ENCODE results near the gene FRMD4A.

- TF ChIP-seq NFIC (IDR thresholded peaks at IDR 0.05) (no peak), CEBPB (IDR thresholded peaks at IDR 0.05) (no peak), RAD21 (IDR thresholded peaks at IDR 0.05; ENCODE audit: low read depth) (no peak), EP300 (IDR thresholded peaks at IDR 0.05; ENCODE audit: borderline replicate concordance) (no peak), TCF12 (IDR thresholded peaks at IDR 0.05; ENCODE audit: low read depth) (no peak), YY1 (IDR thresholded peaks at IDR 0.05; ENCODE audit: low read depth) (no peak)
- TF ChIP-seq, protein P1, sequence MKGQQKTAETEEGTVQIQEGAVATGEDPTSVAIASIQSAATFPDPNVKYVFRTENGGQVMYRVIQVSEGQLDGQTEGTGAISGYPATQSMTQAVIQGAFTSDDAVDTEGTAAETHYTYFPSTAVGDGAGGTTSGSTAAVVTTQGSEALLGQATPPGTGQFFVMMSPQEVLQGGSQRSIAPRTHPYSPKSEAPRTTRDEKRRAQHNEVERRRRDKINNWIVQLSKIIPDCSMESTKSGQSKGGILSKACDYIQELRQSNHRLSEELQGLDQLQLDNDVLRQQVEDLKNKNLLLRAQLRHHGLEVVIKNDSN (IDR thresholded peaks at IDR 0.05) = no peak
- TF ChIP-seq, protein P2, sequence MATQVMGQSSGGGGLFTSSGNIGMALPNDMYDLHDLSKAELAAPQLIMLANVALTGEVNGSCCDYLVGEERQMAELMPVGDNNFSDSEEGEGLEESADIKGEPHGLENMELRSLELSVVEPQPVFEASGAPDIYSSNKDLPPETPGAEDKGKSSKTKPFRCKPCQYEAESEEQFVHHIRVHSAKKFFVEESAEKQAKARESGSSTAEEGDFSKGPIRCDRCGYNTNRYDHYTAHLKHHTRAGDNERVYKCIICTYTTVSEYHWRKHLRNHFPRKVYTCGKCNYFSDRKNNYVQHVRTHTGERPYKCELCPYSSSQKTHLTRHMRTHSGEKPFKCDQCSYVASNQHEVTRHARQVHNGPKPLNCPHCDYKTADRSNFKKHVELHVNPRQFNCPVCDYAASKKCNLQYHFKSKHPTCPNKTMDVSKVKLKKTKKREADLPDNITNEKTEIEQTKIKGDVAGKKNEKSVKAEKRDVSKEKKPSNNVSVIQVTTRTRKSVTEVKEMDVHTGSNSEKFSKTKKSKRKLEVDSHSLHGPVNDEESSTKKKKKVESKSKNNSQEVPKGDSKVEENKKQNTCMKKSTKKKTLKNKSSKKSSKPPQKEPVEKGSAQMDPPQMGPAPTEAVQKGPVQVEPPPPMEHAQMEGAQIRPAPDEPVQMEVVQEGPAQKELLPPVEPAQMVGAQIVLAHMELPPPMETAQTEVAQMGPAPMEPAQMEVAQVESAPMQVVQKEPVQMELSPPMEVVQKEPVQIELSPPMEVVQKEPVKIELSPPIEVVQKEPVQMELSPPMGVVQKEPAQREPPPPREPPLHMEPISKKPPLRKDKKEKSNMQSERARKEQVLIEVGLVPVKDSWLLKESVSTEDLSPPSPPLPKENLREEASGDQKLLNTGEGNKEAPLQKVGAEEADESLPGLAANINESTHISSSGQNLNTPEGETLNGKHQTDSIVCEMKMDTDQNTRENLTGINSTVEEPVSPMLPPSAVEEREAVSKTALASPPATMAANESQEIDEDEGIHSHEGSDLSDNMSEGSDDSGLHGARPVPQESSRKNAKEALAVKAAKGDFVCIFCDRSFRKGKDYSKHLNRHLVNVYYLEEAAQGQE (IDR thresholded peaks at IDR 0.05; ENCODE audit: low read depth) = no peak
Observed at GRCh38 chr10:13776861-13777311, 553.8 kb downstream of the FRMD4A start.

All from Ishikawa (cell line).